DND-41 (cell line): Measurements from ENCODE around the gene TTLL11.

Experiments
- ATAC-seq: fragments of 200-7000 bp; cut with Tn5 transposase; 3 replicates; pipeline ENCODE4 v1.9.1; 2021; ENCODE audit warnings: low read depth; ENCODE audit not compliant: insufficient read depth
- DNase-seq: peaks from one replicate; pipeline ENCODE4 v3.0.0-alpha.2; 2020
- H2AFZ ChIP-seq: 2 replicates; pipeline ENCODE4 v1.6.0; 2012; ENCODE audit warnings: low read depth, low read length
- H3K27ac ChIP-seq: 2 replicates; pipeline ENCODE4 v1.5.1; 2012; ENCODE audit warnings: low read length, inconsistent platforms
- H3K27me3 ChIP-seq: fragments of 200-600 bp; sonication (generic); 2 replicates; pipeline ENCODE4 v1.6.0; 2012; ENCODE audit warnings: low read length, mild to moderate bottlenecking, inconsistent platforms; ENCODE audit not compliant: insufficient read depth, poor library complexity
- H3K36me3 ChIP-seq: 2 replicates; pipeline ENCODE4 v1.5.1; 2012; ENCODE audit warnings: low read length, inconsistent platforms; ENCODE audit not compliant: insufficient read depth
- H3K4me1 ChIP-seq: 2 replicates; pipeline ENCODE4 v1.5.1; 2012; ENCODE audit warnings: mild to moderate bottlenecking, low read length; ENCODE audit not compliant: insufficient read depth
- H3K4me2 ChIP-seq: 2 replicates; pipeline ENCODE4 v1.6.0; 2012; ENCODE audit warnings: mild to moderate bottlenecking, moderate library complexity, low read length, inconsistent platforms; ENCODE audit not compliant: insufficient read depth
- H3K4me3 ChIP-seq, 2 experiments: fragments of 200-600 bp in 1 of 2; shearing (Covaris generic) in 1 of 2; 2 replicates each; pipeline ENCODE4 v1.5.1; 2012 to 2016; ENCODE audit warnings: inconsistent platforms in 2 of 2, low read length in 2 of 2, mild to moderate bottlenecking in 2 of 2, low read depth in 1 of 2, moderate library complexity in 1 of 2
- H3K79me2 ChIP-seq: 2 replicates; pipeline ENCODE4 v1.6.0; 2012; ENCODE audit warnings: low read length, inconsistent platforms; ENCODE audit not compliant: insufficient read depth
- H3K9ac ChIP-seq: 2 replicates; pipeline ENCODE4 v1.6.0; 2012; ENCODE audit warnings: low read depth, mild to moderate bottlenecking, inconsistent platforms, low read length, moderate library complexity
- H3K9me3 ChIP-seq: 2 replicates; pipeline ENCODE4 v1.5.1; 2012; ENCODE audit warnings: low read length, moderate library complexity, mild to moderate bottlenecking, inconsistent platforms; ENCODE audit not compliant: insufficient read depth, severe bottlenecking
- H4K20me1 ChIP-seq: 2 replicates; pipeline ENCODE4 v1.6.0; 2012; ENCODE audit warnings: low read length; ENCODE audit not compliant: insufficient read depth
- EZH2 ChIP-seq: IDR thresholded peaks from 3 replicates; pipeline ENCODE4 v1.6.1; 2012; ENCODE audit warnings: borderline replicate concordance, low read depth, mild to moderate bottlenecking, moderate library complexity, low read length, inconsistent platforms; ENCODE audit not compliant: severe bottlenecking
- TF ChIP-seq, protein P1 (sequence below): IDR thresholded peaks from 2 replicates; pipeline ENCODE4 v1.5.1; 2012; ENCODE audit warnings: borderline replicate concordance, low read length, moderate library complexity, mild to moderate bottlenecking; ENCODE audit not compliant: poor library complexity, severe bottlenecking; ENCODE audit errors: extremely low read depth

The TTLL11 gene

GRCh38 chr9:122138560-122139268 is 45.6 kb upstream of the TTLL11 start:
- Histone ChIP-seq H3K9ac (no peak overlapping the region), H3K4me1 (no peaks in the 10 kb centered on the region), H3K27ac (no peak overlapping the region), H3K4me3 (no peak overlapping the region), H4K20me1 (no peaks in the 10 kb centered on the region), H3K36me3 (peaks cover 9% of the 10 kb centered on the region), H2AFZ (no peak overlapping the region), H3K79me2 (no peaks in the 10 kb centered on the region), H3K27me3 (no peaks in the 10 kb centered on the region), H3K9me3 (no peaks in the 10 kb centered on the region), H3K4me2 (no peak overlapping the region)
- no peak for DNase-seq
- no peak for ATAC-seq
- TF ChIP-seq, protein P1, sequence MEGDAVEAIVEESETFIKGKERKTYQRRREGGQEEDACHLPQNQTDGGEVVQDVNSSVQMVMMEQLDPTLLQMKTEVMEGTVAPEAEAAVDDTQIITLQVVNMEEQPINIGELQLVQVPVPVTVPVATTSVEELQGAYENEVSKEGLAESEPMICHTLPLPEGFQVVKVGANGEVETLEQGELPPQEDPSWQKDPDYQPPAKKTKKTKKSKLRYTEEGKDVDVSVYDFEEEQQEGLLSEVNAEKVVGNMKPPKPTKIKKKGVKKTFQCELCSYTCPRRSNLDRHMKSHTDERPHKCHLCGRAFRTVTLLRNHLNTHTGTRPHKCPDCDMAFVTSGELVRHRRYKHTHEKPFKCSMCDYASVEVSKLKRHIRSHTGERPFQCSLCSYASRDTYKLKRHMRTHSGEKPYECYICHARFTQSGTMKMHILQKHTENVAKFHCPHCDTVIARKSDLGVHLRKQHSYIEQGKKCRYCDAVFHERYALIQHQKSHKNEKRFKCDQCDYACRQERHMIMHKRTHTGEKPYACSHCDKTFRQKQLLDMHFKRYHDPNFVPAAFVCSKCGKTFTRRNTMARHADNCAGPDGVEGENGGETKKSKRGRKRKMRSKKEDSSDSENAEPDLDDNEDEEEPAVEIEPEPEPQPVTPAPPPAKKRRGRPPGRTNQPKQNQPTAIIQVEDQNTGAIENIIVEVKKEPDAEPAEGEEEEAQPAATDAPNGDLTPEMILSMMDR, result no peak
- TF ChIP-seq EZH2, result no peak

DNA sequence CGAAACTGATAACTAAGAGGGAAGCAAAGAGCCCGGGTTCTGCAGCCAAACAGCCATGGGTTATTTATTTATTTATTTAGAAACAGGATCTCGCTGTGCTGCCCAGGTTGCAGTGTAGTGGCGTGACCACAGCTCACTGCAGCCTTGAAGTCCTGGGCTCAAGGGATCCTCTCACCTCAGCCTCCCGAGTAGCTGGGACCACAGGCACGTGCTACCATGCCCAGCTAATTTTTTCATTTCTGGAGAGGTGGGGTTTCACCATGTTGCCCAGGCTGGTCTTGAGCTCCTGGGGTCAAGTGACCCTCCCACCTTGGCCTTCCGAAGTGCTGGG is 42.4 kb upstream of the TTLL11 start:
- Histone ChIP-seq H3K9me3 (no peaks in the 10 kb centered on the region), H3K9ac (no peak overlapping the region), H3K79me2 (no peaks in the 10 kb centered on the region), H3K27me3 (no peaks in the 10 kb centered on the region), H3K4me1 (no peaks in the 10 kb centered on the region), H4K20me1 (no peaks in the 10 kb centered on the region), H3K36me3 (no peaks in the 10 kb centered on the region), H3K4me3 (no peak overlapping the region), H3K27ac (no peak overlapping the region), H3K4me2 (no peak overlapping the region), H2AFZ (no peak overlapping the region)
- no peak for TF ChIP-seq EZH2
- TF ChIP-seq, protein P1, result no peak
- DNase-seq (no peak), ATAC-seq (no peak)

GRCh38 chr9:122134822-122135528 is 41.9 kb upstream of the TTLL11 start:
- TF ChIP-seq, protein P1, result no peak
- TF ChIP-seq EZH2, result no peak
- ATAC-seq (no peak), DNase-seq (no peak)
- H3K4me1 ChIP-seq, result no peaks in the 10 kb centered on the region
- H3K79me2 ChIP-seq, result no peaks in the 10 kb centered on the region
- no peaks in the 10 kb centered on the region for H3K27me3 ChIP-seq
- H3K9me3 ChIP-seq, result no peaks in the 10 kb centered on the region
- no peaks in the 10 kb centered on the region for H3K36me3 ChIP-seq
- no peak overlapping the region for H2AFZ ChIP-seq
- H4K20me1 ChIP-seq, result no peaks in the 10 kb centered on the region
- H3K4me3 ChIP-seq, result no peak overlapping the region
- H3K27ac ChIP-seq, result no peak overlapping the region
- H3K9ac ChIP-seq, result no peak overlapping the region
- H3K4me2 ChIP-seq, result no peak overlapping the region
